Central memory CD8-positive, alpha-beta T cell (primary cell): ENCODE results near the gene SETD3.

ENCODE experiments used
- ATAC-seq: fragments of 150-1000 bp; cut with Tn5 transposase; replicated peaks from 2 replicates; pipeline ENCODE4 v1.10.0; 2022; ENCODE audit warnings: mild to moderate bottlenecking, moderate FRiP score, moderate number of reproducible peaks; ENCODE audit not compliant: poor library complexity, severe bottlenecking; ENCODE audit errors: extremely low read depth
- DNase-seq, 2 donors: peaks; one replicate each; pipeline ENCODE4 v3.0.0; 2021; ENCODE audit warnings: low spot score in 2 of 2
- H3K27ac Mint-ChIP-seq: one replicate; pipeline ENCODE4 v1.8.0; 2022; ENCODE audit warnings: low read depth, mild to moderate bottlenecking, moderate library complexity, mixed read lengths
- H3K27me3 Mint-ChIP-seq: one replicate; pipeline ENCODE4 v1.8.0; 2022; ENCODE audit warnings: mixed read lengths
- H3K36me3 Mint-ChIP-seq: one replicate; pipeline ENCODE4 v1.8.0; 2022; ENCODE audit warnings: mild to moderate bottlenecking, moderate library complexity, mixed read lengths; ENCODE audit not compliant: insufficient read depth
- H3K4me1 Mint-ChIP-seq: one replicate; pipeline ENCODE4 v1.8.0; 2022; ENCODE audit warnings: mixed read lengths
- H3K4me3 Mint-ChIP-seq: one replicate; pipeline ENCODE4 v1.8.0; 2022; ENCODE audit warnings: mild to moderate bottlenecking, moderate library complexity, mixed read lengths
- H3K9me3 Mint-ChIP-seq: one replicate; pipeline ENCODE4 v1.8.0; 2022; ENCODE audit warnings: mixed read lengths

SETD3 gene

DNA sequence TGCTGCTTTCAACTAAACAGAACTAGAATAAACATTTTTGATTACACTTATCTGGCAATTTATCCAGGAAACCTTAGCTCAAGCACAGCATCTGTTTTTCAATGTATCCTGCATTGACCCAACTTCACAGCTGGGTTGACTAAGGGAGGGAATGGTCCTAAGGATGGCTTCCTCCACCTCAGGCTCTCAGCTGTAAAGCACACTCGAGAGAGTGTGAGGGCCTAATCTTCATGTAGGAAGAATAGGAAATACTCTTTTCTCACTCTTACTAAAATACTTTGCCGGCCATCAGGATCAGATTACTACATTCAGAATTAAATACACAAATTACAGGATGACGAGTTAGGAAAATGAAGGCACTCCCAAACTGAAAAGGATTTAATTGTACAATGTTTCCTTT, 7.2 kb downstream of the SETD3 start:
- Mint-ChIP-seq H3K27me3 (no peaks in the 10 kb centered on the region), H3K4me1 (peaks cover 53% of the 10 kb centered on the region), H3K27ac (no peak overlapping the region), H3K36me3 (peaks cover 2% of the 10 kb centered on the region), H3K9me3 (no peaks in the 10 kb centered on the region), H3K4me3 (no peak overlapping the region)
- DNase-seq (no peak), ATAC-seq (no peak)

DNA sequence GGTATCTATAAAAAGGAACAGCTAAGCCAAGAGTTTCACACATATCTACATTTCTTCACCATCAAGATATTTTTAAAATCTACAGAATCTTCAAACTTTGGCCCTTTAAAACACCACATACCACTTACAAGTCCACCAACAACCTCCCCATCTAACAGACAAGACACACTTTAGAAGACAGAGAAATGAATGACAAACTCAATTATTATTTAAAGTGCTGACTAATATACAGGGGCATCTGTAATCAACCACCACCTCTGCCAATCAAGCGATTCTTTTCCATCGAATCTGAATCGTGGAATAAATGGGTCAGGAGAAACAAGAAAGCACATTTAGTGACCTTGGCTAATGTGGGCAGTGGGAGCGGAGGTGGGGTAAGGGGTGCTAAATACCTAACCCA, 7.7 kb downstream of the SETD3 start:
- no peaks in the 10 kb centered on the region for H3K9me3 Mint-ChIP-seq
- ATAC-seq, result no peak
- H3K27ac Mint-ChIP-seq, result no peak overlapping the region
- H3K27me3 Mint-ChIP-seq, result no peaks in the 10 kb centered on the region
- peaks cover 53% of the 10 kb centered on the region for H3K4me1 Mint-ChIP-seq
- DNase-seq, result no peak
- H3K4me3 Mint-ChIP-seq, result no peak overlapping the region
- peaks cover 2% of the 10 kb centered on the region for H3K36me3 Mint-ChIP-seq

DNA sequence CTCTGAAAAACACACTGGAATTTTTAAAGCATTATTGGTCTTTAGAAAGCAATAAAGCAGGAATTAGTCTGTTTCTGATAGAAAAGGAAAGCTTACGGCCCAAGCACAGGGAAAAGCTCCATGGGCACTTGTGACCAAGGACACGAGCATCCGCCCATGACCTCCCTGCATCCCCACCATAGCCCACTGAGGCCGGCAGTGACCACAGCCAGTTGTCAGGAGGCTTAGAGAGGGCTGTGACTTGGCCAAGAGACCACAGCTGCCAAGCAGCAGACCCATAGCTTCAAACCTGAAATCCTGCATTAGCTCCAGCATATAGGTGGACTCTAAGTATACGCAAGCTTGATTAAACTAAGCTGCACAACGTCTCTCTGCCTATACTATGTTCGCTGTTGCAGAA, 8.9 kb downstream of the SETD3 start:
- H3K36me3 Mint-ChIP-seq, result peaks cover 2% of the 10 kb centered on the region
- H3K9me3 Mint-ChIP-seq, result no peaks in the 10 kb centered on the region
- no peak for DNase-seq
- ATAC-seq, result no peak
- no peak overlapping the region for H3K4me3 Mint-ChIP-seq
- H3K27me3 Mint-ChIP-seq, result no peaks in the 10 kb centered on the region
- H3K4me1 Mint-ChIP-seq, result peaks cover 57% of the 10 kb centered on the region
- no peak overlapping the region for H3K27ac Mint-ChIP-seq

DNA sequence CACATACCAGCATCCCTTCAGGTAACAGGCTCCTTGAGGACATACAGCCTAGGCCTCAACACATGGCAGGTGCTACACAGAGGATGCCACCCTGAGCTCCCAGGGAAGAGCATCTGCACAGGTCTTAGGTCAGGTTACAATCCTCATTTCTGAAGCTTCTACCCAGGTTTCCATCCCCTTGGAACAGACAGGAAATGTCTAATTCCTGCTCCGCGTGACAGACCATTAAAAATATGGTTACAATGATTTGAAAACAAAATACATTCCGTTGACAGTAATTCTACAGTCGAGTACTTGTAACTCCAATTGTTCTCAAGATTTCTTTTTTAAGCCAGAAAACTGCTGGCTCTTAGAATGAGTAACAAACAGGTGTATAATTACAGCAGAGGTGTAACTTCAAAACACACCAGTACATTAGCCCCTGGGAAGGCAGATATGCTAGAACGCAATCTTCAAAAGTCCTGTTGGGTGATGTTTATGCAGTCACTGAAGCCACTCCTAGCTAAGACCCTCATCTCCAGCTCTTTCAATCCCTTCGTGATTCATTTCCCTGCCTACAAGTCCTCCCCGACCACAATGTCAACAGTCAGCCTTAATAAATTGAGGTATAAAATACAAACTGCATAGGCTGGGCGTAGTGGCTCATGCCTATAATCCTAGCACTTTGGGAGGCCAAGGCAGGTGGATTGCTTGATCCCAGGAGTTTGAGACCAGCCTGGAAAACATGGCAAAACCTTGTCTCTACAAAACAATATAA, 11.6 kb downstream of the SETD3 start:
- Mint-ChIP-seq H3K27me3 (no peaks in the 10 kb centered on the region), H3K4me1 (peaks cover 46% of the 10 kb centered on the region), H3K4me3 (no peak overlapping the region), H3K9me3 (no peaks in the 10 kb centered on the region), H3K27ac (no peak overlapping the region), H3K36me3 (peaks cover 7% of the 10 kb centered on the region)
- no peak for DNase-seq
- no peak for ATAC-seq

DNA sequence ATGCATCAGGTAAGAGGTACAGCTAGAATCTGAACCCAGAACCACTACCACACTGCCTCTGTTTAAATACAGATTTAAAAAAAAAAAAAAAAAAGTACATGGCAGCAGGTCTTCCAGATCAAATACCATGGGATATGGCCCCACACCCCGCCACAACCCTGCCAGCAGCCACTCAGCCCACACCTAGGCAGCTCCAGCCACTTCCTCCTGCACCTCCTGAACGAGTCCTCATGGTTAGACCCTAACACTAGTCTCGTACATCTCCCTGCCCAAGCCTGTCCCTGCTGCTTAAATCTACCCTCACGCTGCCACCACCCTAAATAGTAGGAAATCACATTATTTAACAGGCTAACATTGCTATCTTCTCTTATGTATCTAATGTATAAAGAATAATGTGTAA, 12.6 kb downstream of the SETD3 start:
- DNase-seq, result no peak
- no peak for ATAC-seq
- H3K9me3 Mint-ChIP-seq, result no peaks in the 10 kb centered on the region
- H3K36me3 Mint-ChIP-seq, result peaks cover 8% of the 10 kb centered on the region
- H3K4me3 Mint-ChIP-seq, result no peak overlapping the region
- peaks cover 45% of the 10 kb centered on the region for H3K4me1 Mint-ChIP-seq
- no peaks in the 10 kb centered on the region for H3K27me3 Mint-ChIP-seq
- peak overlapping the region; percentile 2 for H3K27ac Mint-ChIP-seq

DNA sequence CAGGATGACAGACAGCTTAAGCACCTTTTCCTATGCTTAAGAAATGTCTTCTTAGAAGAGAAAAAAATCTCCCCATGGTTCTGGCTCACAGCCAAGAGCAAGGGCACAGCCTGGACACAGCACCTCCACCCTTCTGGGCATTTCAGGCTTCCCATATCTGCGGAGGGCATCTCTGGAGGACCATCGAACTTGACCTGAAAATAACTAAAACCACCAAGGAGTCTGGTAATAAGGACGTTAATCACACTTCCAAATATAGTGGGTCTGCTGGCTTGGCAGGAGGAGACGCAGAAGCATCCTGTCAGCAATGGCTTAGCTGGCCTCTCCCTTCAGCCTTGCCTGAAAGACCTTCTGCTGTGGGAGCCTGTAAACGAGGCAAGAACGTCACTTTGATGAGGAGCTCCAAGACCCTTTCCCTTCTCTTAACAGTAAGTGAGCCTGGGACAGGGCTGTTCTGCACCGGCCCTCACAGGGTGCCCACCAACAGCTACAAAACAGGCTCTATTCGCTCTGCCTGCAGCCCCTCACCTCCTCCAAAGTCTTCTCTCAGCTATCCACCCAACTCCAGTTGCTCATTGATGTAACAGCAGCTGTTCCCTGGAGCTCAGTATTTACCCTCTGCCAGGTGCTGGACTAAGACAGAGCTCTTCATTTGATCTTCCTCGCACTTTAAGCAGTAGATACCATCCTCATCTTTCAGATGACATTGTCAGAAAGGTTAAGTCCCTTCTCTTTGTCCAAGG, 13.2 kb downstream of the SETD3 start:
- no peak for ATAC-seq
- H3K36me3 Mint-ChIP-seq, result peaks cover 10% of the 10 kb centered on the region
- DNase-seq, result no peak
- H3K27ac Mint-ChIP-seq, result peak overlapping the region; percentile 2
- H3K4me3 Mint-ChIP-seq, result no peak overlapping the region
- no peaks in the 10 kb centered on the region for H3K9me3 Mint-ChIP-seq
- H3K4me1 Mint-ChIP-seq, result peaks cover 40% of the 10 kb centered on the region
- no peaks in the 10 kb centered on the region for H3K27me3 Mint-ChIP-seq

DNA sequence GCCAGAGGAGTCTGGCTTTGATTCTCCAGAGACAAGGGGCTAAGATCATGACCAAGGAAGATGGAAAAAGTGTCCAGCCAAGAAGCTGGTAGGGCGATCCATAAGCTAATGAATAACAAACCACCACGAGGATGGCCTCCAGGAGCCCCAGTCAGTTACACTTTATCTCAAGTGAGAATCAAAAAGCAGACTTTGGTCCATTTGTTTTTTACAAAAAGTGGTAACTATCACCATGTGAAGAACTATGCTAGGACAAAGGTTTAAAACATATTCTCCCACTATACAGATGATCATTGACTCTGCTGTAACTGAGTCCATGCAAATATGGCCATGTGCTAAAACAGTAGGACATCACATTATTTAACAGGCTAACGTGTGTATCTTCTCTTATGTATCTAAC, 13.9 kb downstream of the SETD3 start:
- peaks cover 14% of the 10 kb centered on the region for H3K36me3 Mint-ChIP-seq
- H3K9me3 Mint-ChIP-seq, result no peaks in the 10 kb centered on the region
- no peak for DNase-seq
- H3K4me3 Mint-ChIP-seq, result no peak overlapping the region
- H3K4me1 Mint-ChIP-seq, result peaks cover 48% of the 10 kb centered on the region
- no peaks in the 10 kb centered on the region for H3K27me3 Mint-ChIP-seq
- ATAC-seq, result no peak
- no peak overlapping the region for H3K27ac Mint-ChIP-seq

DNA sequence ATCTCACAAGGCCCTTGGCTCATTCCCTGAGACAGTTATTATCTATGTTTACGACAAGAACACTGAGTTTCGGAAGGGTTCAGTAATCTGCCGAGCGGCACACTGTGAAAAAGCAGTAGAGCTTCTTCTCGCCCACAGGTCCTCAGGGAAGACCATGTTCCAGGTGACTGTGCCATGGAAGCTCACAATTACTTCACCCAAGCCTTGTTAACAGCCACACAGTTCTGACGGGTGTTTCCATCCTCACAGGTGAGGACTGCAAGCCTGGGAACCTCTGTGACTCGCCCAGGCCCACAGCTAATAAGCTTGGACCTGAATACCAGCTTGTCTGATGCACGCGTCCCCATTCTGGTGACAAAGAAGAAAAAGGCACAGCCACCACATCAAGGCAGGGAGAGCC, 15.4 kb downstream of the SETD3 start:
- no peak for ATAC-seq
- no peaks in the 10 kb centered on the region for H3K9me3 Mint-ChIP-seq

DNA sequence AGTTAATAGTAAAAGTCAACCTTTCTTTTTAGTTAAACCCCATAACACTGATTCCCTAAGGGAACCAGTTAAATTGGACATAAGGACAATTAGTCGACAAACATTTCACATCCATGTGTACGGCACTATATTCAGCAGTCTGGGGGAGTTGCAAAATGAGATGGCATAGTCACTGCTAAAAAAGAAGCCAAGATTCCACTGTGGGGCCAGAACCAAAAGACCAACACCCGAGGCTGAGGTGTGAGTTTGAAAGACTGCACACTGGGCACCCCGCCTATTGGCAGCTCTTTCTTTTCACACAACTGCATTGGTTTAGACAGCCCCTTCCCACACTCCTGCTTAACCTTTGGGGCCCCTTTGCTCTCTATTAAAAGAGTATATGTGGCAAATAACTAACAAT, 16.7 kb downstream of the SETD3 start:
- no peaks in the 10 kb centered on the region for H3K9me3 Mint-ChIP-seq
- H3K4me1 Mint-ChIP-seq, result peaks cover 44% of the 10 kb centered on the region
- no peak overlapping the region for H3K4me3 Mint-ChIP-seq
- ATAC-seq (no peak), DNase-seq (no peak)
- no peaks in the 10 kb centered on the region for H3K27me3 Mint-ChIP-seq
- no peak overlapping the region for H3K27ac Mint-ChIP-seq
- H3K36me3 Mint-ChIP-seq, result peaks cover 22% of the 10 kb centered on the region

More for the DNA sequence above, 15.4 kb downstream of the SETD3 start:
- Mint-ChIP-seq H3K4me3 (no peak overlapping the region), H3K27ac (no peak overlapping the region), H3K36me3 (peaks cover 17% of the 10 kb centered on the region), H3K4me1 (peaks cover 50% of the 10 kb centered on the region), H3K27me3 (no peaks in the 10 kb centered on the region)
- DNase-seq, result no peak

DNA sequence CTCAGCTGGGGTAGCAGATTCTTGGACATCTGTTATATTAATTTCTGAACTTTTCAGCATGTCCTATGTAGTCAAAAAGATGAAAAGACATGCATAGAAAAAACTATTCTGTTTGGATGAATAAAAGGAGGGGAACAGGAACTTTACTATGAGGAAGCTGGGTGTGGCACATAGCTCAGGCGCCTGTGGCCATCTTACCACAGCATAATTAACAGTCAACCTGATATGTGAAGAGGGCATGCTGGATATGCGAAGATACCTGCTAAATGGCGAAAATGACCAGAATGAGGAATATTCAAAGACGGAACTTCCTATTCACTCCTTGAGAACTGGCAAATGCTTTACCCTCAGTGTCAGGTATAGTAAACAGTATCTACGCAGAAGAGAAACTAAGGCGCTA, 18.4 kb downstream of the SETD3 start:
- H3K9me3 Mint-ChIP-seq, result no peaks in the 10 kb centered on the region
- no peak for DNase-seq
- H3K27ac Mint-ChIP-seq, result no peak overlapping the region
- peaks cover 31% of the 10 kb centered on the region for H3K36me3 Mint-ChIP-seq
- H3K27me3 Mint-ChIP-seq, result no peaks in the 10 kb centered on the region
- no peak overlapping the region for H3K4me3 Mint-ChIP-seq
- peaks cover 27% of the 10 kb centered on the region for H3K4me1 Mint-ChIP-seq
- ATAC-seq, result no peak

DNA sequence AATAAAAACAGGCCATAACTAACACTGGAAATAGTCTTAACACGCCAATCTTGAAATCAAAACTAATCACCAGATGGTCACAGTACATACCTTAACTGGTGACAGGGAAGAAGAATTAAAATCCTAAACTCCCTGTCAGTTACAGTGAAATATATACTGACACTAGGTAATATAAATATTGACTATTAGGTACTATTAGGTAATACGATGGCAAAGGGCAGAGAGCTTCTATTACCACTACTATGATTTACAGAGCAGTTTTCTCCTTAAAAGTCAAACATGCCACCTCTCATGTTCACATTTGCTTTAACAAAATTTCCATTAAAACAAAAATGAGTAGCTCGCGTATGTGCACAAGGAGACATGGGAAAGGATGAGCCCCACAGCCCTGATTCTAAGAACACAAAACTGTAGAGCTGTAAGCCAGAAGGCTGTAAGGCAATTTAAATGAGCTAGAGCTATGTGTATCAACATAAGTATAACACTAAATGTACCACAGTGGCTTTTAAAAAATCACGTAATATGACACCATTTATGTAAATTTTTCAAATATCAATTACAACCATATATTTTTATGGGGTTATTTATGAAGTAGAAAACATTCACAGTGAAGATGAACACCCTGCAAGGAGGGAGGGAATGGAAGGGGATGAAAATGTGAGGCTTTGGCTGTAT, 19.1 kb downstream of the SETD3 start:
- no peak for DNase-seq
- Mint-ChIP-seq H3K4me3 (no peak overlapping the region), H3K36me3 (peaks cover 38% of the 10 kb centered on the region), H3K27me3 (no peaks in the 10 kb centered on the region), H3K27ac (peak overlapping the region; percentile 17), H3K9me3 (no peaks in the 10 kb centered on the region), H3K4me1 (peaks cover 26% of the 10 kb centered on the region)
- no peak for ATAC-seq

DNA sequence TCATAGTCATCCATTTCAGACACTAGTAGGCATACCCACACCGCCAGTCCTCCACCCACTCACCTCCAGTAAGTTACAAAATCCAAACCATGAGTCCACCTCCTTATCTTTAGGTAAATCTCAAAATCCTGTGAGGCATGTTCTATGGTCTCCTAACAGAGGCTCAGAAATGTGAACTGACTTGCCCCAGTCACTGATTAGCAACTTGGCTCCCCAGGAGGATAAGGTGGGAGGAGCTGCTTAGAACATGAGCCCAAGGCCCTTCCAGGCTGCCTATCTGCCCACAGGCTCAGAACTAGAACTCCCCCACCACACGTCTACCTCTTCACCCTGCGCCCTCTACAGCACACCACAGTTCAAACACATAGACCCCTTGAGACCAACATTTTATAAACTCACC, 19.9 kb downstream of the SETD3 start:
- no peaks in the 10 kb centered on the region for H3K27me3 Mint-ChIP-seq
- ATAC-seq (no peak), DNase-seq (no peak)
- peaks cover 40% of the 10 kb centered on the region for H3K36me3 Mint-ChIP-seq
- H3K27ac Mint-ChIP-seq, result peak overlapping the region; percentile 17
- H3K4me1 Mint-ChIP-seq, result peaks cover 26% of the 10 kb centered on the region
- H3K9me3 Mint-ChIP-seq, result no peaks in the 10 kb centered on the region
- H3K4me3 Mint-ChIP-seq, result no peak overlapping the region
